Activated T-helper 1 cell treated with anti-CD3 and anti-CD28 coated beads, Interleukin-2, amount 50 U/mL, for 16 hours (primary cell): ENCODE measurements around the gene DNAJC27.
"Not testable (repeated sequence)": the region's sequence is repeated elsewhere in the genome, so short reads cannot be mapped to it uniquely, and the experiment has no call there.

Experiments
- DNase-seq, 2 donors: peaks; one replicate each; pipeline ENCODE4 v3.0.0-alpha.2; 2020; ENCODE audit warnings: low read depth in 1 of 2, low spot score in 1 of 2

The DNAJC27 gene

GRCh38 chr2:24971536-24972314 lies at the start of gene DNAJC27:
DNAJC27 (minus strand) TSS chr2:24971955; CDS start chr2:24971904, 51 bp downstream.
- peak; percentile 92 to 95 for DNase-seq

GRCh38 chr2:25018681-25019080 lies 46.9 kb upstream of the DNAJC27 start:
- no peak for DNase-seq

- DNase-seq, result no peak
Observed at GRCh38 chr2:25014631-25015030, 42.9 kb upstream of the DNAJC27 start.

GRCh38 chr2:25011342-25011741 lies 39.6 kb upstream of the DNAJC27 start:
- DNase-seq, result not testable (repeated sequence)

- no peak for DNase-seq
Observed at GRCh38 chr2:25009954-25010353, 38.2 kb upstream of the DNAJC27 start.

- no peak for DNase-seq
Observed at GRCh38 chr2:25002066-25002465, 30.3 kb upstream of the DNAJC27 start.

GRCh38 chr2:25001325-25001637 lies 29.5 kb upstream of the DNAJC27 start:
- no peak for DNase-seq

- no peak for DNase-seq
Observed at GRCh38 chr2:25000503-25001324, 29.0 kb upstream of the DNAJC27 start.

GRCh38 chr2:25000036-25000435 lies 28.3 kb upstream of the DNAJC27 start:
- no peak for DNase-seq

- DNase-seq, result not testable (repeated sequence)
Observed at GRCh38 chr2:24999097-24999496, 27.3 kb upstream of the DNAJC27 start.

- DNase-seq, result no peak
Observed at GRCh38 chr2:24994146-24994724, 22.5 kb upstream of the DNAJC27 start.

GRCh38 chr2:24993406-24994145 lies 21.8 kb upstream of the DNAJC27 start:
- no peak for DNase-seq

GRCh38 chr2:24986372-24986771 lies 14.6 kb upstream of the DNAJC27 start:
- no peak for DNase-seq

GRCh38 chr2:24985511-24985910 lies 13.8 kb upstream of the DNAJC27 start:
- no peak for DNase-seq

- no peak for DNase-seq
Observed at GRCh38 chr2:24984912-24985311, 13.2 kb upstream of the DNAJC27 start.

GRCh38 chr2:24981411-24982136 lies 9.8 kb upstream of the DNAJC27 start:
- DNase-seq, result no peak

GRCh38 chr2:24978661-24979060 lies 6.9 kb upstream of the DNAJC27 start:
- DNase-seq, result no peak

GRCh38 chr2:24977631-24978030 lies 5.9 kb upstream of the DNAJC27 start:
- no peak for DNase-seq

- no peak for DNase-seq
Observed at GRCh38 chr2:24973812-24974211, 2.1 kb upstream of the DNAJC27 start.

GRCh38 chr2:24972315-24972961 lies 683 bp upstream of the DNAJC27 start:
- peak in 1 of 2 donors; percentile 9 for DNase-seq

GRCh38 chr2:24971286-24971535 lies 544 bp downstream of the DNAJC27 start:
- DNase-seq, result no peak
